ENCODE results near the gene ITIH3. TPM values are rescaled to one million over a fixed set of nuclear protein-coding genes. Genes with fewer than 3 reads are reported as not detected.

Gene ITIH3
- total RNA-seq, 1 experiment from 2014 or later = not detected

DNA sequence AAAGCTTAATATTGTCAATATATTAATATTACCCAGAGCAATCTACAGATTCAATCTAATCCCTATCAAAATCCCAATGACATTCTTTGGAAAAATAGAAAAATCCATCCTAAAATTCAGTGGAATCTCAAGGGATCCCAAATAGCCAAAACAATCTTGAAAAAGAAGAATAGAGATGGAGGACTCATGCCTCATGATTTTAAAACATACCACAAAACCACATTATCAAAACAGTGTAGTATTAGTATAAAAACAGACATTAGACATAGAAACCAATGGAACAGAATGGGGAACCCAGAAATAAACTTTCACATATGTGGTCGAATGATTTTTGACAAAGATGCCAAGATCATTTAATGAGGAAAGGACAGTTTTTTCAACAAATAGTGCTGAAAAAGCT, 38.5 kb upstream of the ITIH3 start:
- Histone ChIP-seq H3K4me1 (ENCODE audit: insufficient read depth, low read length, poor library complexity, severe bottlenecking) (no peaks in the 10 kb centered on the region), H3K36me3 (ENCODE audit: insufficient read depth, low read length, poor library complexity, severe bottlenecking) (peaks cover 18% of the 10 kb centered on the region), H3K27ac (ENCODE audit: low read depth, low read length, poor library complexity, severe bottlenecking) (no peak overlapping the region), H3K9me3 (ENCODE audit: low read depth, low read length, poor library complexity, severe bottlenecking) (no peaks in the 10 kb centered on the region), H3K4me3 (ENCODE audit: low read depth, low read length, poor library complexity, severe bottlenecking) (no peak overlapping the region), H3K27me3 (replicated peaks; ENCODE audit: insufficient read depth, low read depth, low read length, poor library complexity) (no peaks in the 10 kb centered on the region)
- DNase-seq (ENCODE audit: low spot score) = no peak
- CTCF ChIA-PET = no interaction called here
- POLR2A ChIA-PET (ENCODE audit: low non-redundant PET) = no interaction called here
- no peak for TF ChIP-seq EZH2 (IDR thresholded peaks at IDR 0.05; ENCODE audit: borderline replicate concordance, low read depth, low read length, poor library complexity, severe bottlenecking)
- intact Hi-C loops (cut with micrococcal nuclease; ENCODE audit: unreplicated experiment) = no loop called here
- BruUV-seq (replicated peaks) = no TSS peak

DNA sequence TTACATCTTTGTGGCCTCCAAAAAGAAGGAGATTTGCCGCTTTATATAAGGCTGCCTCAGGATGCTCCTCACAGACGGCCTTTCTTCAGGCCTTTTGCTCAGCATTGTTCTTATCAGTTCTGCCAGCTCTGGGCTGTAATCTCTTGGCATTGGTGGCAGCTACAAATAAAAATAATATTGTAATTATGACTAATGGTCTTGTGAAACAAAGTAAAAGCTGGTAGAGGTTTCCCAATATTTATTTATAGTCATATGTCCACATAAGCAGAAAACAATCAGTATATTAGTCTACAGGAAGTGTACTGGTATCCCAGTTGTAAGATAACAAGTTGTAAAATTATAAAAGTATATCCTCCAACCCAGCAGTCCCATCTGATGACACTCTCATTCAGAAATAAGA, 31.1 kb upstream of the ITIH3 start:
- CTCF ChIA-PET = interaction anchor here (0.5 kb wide), 1 partner anchor 348 kb away, joined by 5 read pairs; no protein-coding TSS in a partner anchor
- intact Hi-C loops (cut with micrococcal nuclease; ENCODE audit: unreplicated experiment) = no loop called here
- no peak for DNase-seq (ENCODE audit: low spot score)
- POLR2A ChIA-PET (ENCODE audit: low non-redundant PET) = no interaction called here
- Histone ChIP-seq H3K36me3 (ENCODE audit: insufficient read depth, low read length, poor library complexity, severe bottlenecking) (peaks cover 25% of the 10 kb centered on the region), H3K4me3 (ENCODE audit: low read depth, low read length, poor library complexity, severe bottlenecking) (no peak overlapping the region), H3K9me3 (ENCODE audit: low read depth, low read length, poor library complexity, severe bottlenecking) (no peaks in the 10 kb centered on the region), H3K4me1 (ENCODE audit: insufficient read depth, low read length, poor library complexity, severe bottlenecking) (no peaks in the 10 kb centered on the region), H3K27ac (ENCODE audit: low read depth, low read length, poor library complexity, severe bottlenecking) (no peak overlapping the region), H3K27me3 (replicated peaks; ENCODE audit: insufficient read depth, low read depth, low read length, poor library complexity) (no peaks in the 10 kb centered on the region)
- BruUV-seq (replicated peaks) = no TSS peak
- no peak for TF ChIP-seq EZH2 (IDR thresholded peaks at IDR 0.05; ENCODE audit: borderline replicate concordance, low read depth, low read length, poor library complexity, severe bottlenecking)
- TF ChIP-seq, protein P1, sequence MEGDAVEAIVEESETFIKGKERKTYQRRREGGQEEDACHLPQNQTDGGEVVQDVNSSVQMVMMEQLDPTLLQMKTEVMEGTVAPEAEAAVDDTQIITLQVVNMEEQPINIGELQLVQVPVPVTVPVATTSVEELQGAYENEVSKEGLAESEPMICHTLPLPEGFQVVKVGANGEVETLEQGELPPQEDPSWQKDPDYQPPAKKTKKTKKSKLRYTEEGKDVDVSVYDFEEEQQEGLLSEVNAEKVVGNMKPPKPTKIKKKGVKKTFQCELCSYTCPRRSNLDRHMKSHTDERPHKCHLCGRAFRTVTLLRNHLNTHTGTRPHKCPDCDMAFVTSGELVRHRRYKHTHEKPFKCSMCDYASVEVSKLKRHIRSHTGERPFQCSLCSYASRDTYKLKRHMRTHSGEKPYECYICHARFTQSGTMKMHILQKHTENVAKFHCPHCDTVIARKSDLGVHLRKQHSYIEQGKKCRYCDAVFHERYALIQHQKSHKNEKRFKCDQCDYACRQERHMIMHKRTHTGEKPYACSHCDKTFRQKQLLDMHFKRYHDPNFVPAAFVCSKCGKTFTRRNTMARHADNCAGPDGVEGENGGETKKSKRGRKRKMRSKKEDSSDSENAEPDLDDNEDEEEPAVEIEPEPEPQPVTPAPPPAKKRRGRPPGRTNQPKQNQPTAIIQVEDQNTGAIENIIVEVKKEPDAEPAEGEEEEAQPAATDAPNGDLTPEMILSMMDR (conservative IDR thresholded peaks at IDR 0.05; ENCODE audit: low read depth, low read length) = no peak

DNA sequence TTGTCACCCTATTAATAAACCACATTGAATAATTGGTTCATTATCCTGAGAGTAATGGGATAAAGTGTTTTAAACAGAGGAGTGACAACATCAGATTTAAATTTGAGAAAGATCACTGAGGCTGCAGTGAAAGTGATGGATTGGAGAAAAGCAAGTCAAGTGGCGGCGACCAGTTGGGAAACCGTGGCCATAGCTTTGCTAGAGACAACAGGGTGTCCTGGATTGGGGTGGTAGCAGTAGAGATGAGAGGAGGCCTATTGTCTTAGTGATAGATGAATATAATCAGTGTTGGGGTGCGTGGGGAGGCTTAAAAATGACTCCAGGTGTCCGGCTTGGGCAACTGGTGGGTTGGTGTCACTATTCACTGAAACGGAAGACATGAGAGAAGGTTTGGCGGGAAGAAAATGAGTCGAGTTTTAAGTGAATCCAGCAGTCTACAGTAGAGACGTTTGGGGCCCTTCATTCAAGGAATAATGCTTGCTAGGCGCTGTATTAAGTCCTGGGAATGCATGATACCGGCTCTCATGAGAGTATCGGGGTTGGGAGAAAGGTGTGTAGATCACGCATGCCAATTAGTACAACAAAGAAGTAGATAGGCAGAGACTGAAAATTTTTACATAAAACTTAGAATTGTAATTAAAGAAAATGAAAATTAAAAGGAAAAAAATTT, 24.7 kb upstream of the ITIH3 start:
- no TSS peak for BruUV-seq (replicated peaks)
- CTCF ChIA-PET = no interaction called here

More for the DNA sequence above, 24.7 kb upstream of the ITIH3 start:
- POLR2A ChIA-PET (ENCODE audit: low non-redundant PET) = no interaction called here
- peak; percentile 1 for DNase-seq (ENCODE audit: low spot score)
- intact Hi-C loops (cut with micrococcal nuclease; ENCODE audit: unreplicated experiment) = no loop called here
- Histone ChIP-seq H3K36me3 (ENCODE audit: insufficient read depth, low read length, poor library complexity, severe bottlenecking) (peaks cover 3% of the 10 kb centered on the region), H3K9me3 (ENCODE audit: low read depth, low read length, poor library complexity, severe bottlenecking) (no peaks in the 10 kb centered on the region), H3K4me1 (ENCODE audit: insufficient read depth, low read length, poor library complexity, severe bottlenecking) (no peaks in the 10 kb centered on the region), H3K27ac (ENCODE audit: low read depth, low read length, poor library complexity, severe bottlenecking) (peak overlapping the region; percentile 71), H3K4me3 (ENCODE audit: low read depth, low read length, poor library complexity, severe bottlenecking) (peak overlapping the region; percentile 70), H3K27me3 (replicated peaks; ENCODE audit: insufficient read depth, low read depth, low read length, poor library complexity) (no peaks in the 10 kb centered on the region)
- no peak for TF ChIP-seq EZH2 (IDR thresholded peaks at IDR 0.05; ENCODE audit: borderline replicate concordance, low read depth, low read length, poor library complexity, severe bottlenecking)
- TF ChIP-seq, protein P1 (conservative IDR thresholded peaks at IDR 0.05; ENCODE audit: low read depth, low read length) = no peak

Data from A673 (cell line).